Mesendoderm (in vitro differentiated cells): ENCODE data around the gene BICD1.

Experiments used
- DNase-seq: peaks from one replicate; pipeline ENCODE4 v3.0.0; 2013
- H2AK5ac ChIP-seq: 2 replicates; pipeline ENCODE4 v1.6.1; 2013; ENCODE audit warnings: low read length, inconsistent platforms
- H2BK120ac ChIP-seq: 2 replicates; pipeline ENCODE4 v1.6.1; 2013; ENCODE audit warnings: low read depth, mild to moderate bottlenecking, low read length, moderate library complexity, mixed read lengths
- H2BK15ac ChIP-seq: replicated peaks from 2 replicates; pipeline ENCODE4 v1.6.1; 2013; ENCODE audit warnings: low read depth, mild to moderate bottlenecking, moderate library complexity
- H2BK5ac ChIP-seq: 2 replicates; pipeline ENCODE4 v1.6.1; 2013; ENCODE audit warnings: low read length, inconsistent platforms
- H3K18ac ChIP-seq: 2 replicates; pipeline ENCODE4 v1.6.1; 2013; ENCODE audit warnings: mild to moderate bottlenecking, low read length, mixed read lengths
- H3K23ac ChIP-seq: one replicate; pipeline ENCODE4 v1.6.1; 2013; ENCODE audit warnings: low read length
- H3K27ac ChIP-seq: 2 replicates; pipeline ENCODE4 v1.5.1; 2013; ENCODE audit warnings: low read depth, mild to moderate bottlenecking, inconsistent platforms, low read length, moderate library complexity
- H3K27me3 ChIP-seq: 2 replicates; pipeline ENCODE4 v1.6.1; 2013; ENCODE audit warnings: low read length, control low read depth, mild to moderate bottlenecking, inconsistent platforms; ENCODE audit not compliant: insufficient read depth, poor library complexity
- H3K36me3 ChIP-seq: 2 replicates; pipeline ENCODE4 v1.6.1; 2013; ENCODE audit warnings: low read length, inconsistent platforms; ENCODE audit not compliant: control insufficient read depth, insufficient read depth
- H3K4ac ChIP-seq: one replicate; pipeline ENCODE4 v1.6.1; 2013; ENCODE audit warnings: low read depth, mild to moderate bottlenecking, low read length, moderate library complexity
- H3K4me1 ChIP-seq: 2 replicates; pipeline ENCODE4 v1.6.1; 2013; ENCODE audit warnings: low read depth, low read length, inconsistent platforms; ENCODE audit not compliant: control insufficient read depth
- H3K4me2 ChIP-seq: 2 replicates; pipeline ENCODE4 v1.6.1; 2013; ENCODE audit warnings: low read length
- H3K4me3 ChIP-seq: 2 replicates; pipeline ENCODE4 v1.5.1; 2013; ENCODE audit warnings: mild to moderate bottlenecking, low read length
- H3K56ac ChIP-seq: one replicate; pipeline ENCODE4 v1.6.1; 2013; ENCODE audit warnings: low read length
- H3K79me1 ChIP-seq: 2 replicates; pipeline ENCODE4 v1.6.1; 2013; ENCODE audit warnings: low read length, inconsistent platforms
- H3K79me2 ChIP-seq: 2 replicates; pipeline ENCODE4 v1.6.1; 2013; ENCODE audit warnings: mild to moderate bottlenecking, low read length; ENCODE audit not compliant: control insufficient read depth, insufficient read depth
- H3K9ac ChIP-seq: 2 replicates; pipeline ENCODE4 v1.6.1; 2013; ENCODE audit warnings: low read length, inconsistent platforms
- H4K5ac ChIP-seq: one replicate; pipeline ENCODE4 v1.6.1; 2013; ENCODE audit warnings: low read length
- H4K8ac ChIP-seq: one replicate; pipeline ENCODE4 v1.6.1; 2013; ENCODE audit warnings: low read depth, mild to moderate bottlenecking, control low read depth, low read length, moderate library complexity
- WGBS: extraction: QIAGEN DNeasy Blood & Tissue Kit; methylation state at CpG from one replicate; pipeline ENCODE4 v1.1.7; 2013; ENCODE audit warnings: low lambda C conversion rate, missing lambda C conversion rate; ENCODE audit not compliant: insufficient coverage; ENCODE audit errors: extremely low coverage; 5-methylcytosine and 5-hydroxymethylcytosine counted together

BICD1 gene

GRCh38 chr12:32312049-32312670, 205.5 kb downstream of the BICD1 start:
- no peak overlapping the region for H2BK15ac ChIP-seq
- H3K4ac ChIP-seq: no peak overlapping the region
- H3K23ac ChIP-seq: no peak overlapping the region
- H3K18ac ChIP-seq: no peak overlapping the region
- H4K8ac ChIP-seq: no peak overlapping the region
- no CpG with 5 or more reads among the region's 2 CpGs for WGBS
- H3K4me2 ChIP-seq: no peak overlapping the region
- H3K4me1 ChIP-seq: peaks cover 3% of the 10 kb centered on the region
- peak; percentile 85 for DNase-seq
- H3K27ac ChIP-seq: no peak overlapping the region
- H3K79me2 ChIP-seq: no peaks in the 10 kb centered on the region
- no peak overlapping the region for H2BK120ac ChIP-seq
- no peaks in the 10 kb centered on the region for H3K36me3 ChIP-seq
- H2AK5ac ChIP-seq: no peak overlapping the region
- H2BK5ac ChIP-seq: no peak overlapping the region
- no peaks in the 10 kb centered on the region for H3K27me3 ChIP-seq
- no peak overlapping the region for H3K4me3 ChIP-seq
- H3K79me1 ChIP-seq: no peaks in the 10 kb centered on the region
- no peak overlapping the region for H4K5ac ChIP-seq
- H3K9ac ChIP-seq: no peak overlapping the region
- H3K56ac ChIP-seq: no peak overlapping the region

DNA sequence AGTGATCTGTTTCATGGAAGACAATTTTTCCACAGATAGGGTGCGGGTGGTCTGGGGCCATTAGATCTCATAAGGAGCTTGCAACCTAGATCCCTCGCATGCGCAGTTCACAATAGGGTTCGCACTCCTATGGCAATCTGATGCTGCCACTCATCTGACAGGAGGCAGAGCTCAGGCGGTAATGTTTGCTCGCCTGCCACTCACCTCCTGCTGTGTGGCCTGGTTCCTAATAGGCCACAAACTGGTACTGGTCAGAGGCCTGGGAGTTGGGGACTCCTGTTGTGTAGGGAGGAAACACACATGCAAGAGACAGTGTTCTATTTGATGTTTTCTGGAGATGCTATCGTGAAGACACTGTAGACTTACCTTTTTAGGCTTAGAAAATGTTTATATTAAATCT, 215.7 kb downstream of the BICD1 start:
- Histone ChIP-seq H3K23ac (no peak overlapping the region), H2BK5ac (no peak overlapping the region), H3K36me3 (peaks cover under 1% of the 10 kb centered on the region), H2BK15ac (no peak overlapping the region), H2BK120ac (no peak overlapping the region), H4K8ac (no peak overlapping the region), H3K27me3 (no peaks in the 10 kb centered on the region), H3K4me2 (no peak overlapping the region), H3K79me2 (no peaks in the 10 kb centered on the region), H3K4me1 (no peaks in the 10 kb centered on the region), H3K9ac (no peak overlapping the region), H3K27ac (no peak overlapping the region), H2AK5ac (no peak overlapping the region), H3K4me3 (no peak overlapping the region), H3K56ac (no peak overlapping the region), H3K79me1 (no peaks in the 10 kb centered on the region), H3K4ac (no peak overlapping the region), H4K5ac (no peak overlapping the region), H3K18ac (no peak overlapping the region)
- no peak for DNase-seq
- no CpG with 5 or more reads among the region's 7 CpGs for WGBS

DNA sequence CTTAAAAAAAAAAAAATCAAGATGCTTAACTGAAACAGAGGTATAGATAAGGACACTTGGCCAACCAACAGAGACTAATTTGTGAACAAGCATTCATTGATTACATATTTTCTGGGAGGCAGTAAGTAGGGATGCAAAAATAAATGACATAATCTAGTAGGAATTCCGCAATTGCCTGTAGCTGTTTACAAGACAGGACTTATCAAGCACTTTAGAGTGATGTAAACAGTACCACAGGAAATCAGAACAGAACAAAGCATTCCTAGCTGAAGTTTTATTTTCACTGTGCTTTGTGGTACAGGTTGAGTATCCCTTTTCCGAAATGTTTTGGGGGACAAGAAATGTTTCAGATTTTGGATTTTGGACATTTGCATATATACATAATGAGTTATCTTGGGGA, 224.5 kb downstream of the BICD1 start:
- H2BK5ac ChIP-seq: no peak overlapping the region
- no peak overlapping the region for H3K56ac ChIP-seq
- H2BK15ac ChIP-seq: no peak overlapping the region
- H3K4me3 ChIP-seq: no peak overlapping the region
- no peak overlapping the region for H2BK120ac ChIP-seq
- H3K18ac ChIP-seq: no peak overlapping the region
- peaks cover 2% of the 10 kb centered on the region for H3K36me3 ChIP-seq
- WGBS: no CpG with 5 or more reads among the region's 2 CpGs
- H3K23ac ChIP-seq: no peak overlapping the region
- no peaks in the 10 kb centered on the region for H3K79me2 ChIP-seq
- H3K4me1 ChIP-seq: no peaks in the 10 kb centered on the region
- no peak overlapping the region for H3K4me2 ChIP-seq
- no peak overlapping the region for H3K27ac ChIP-seq
- H3K27me3 ChIP-seq: no peaks in the 10 kb centered on the region
- no peak overlapping the region for H4K5ac ChIP-seq
- H3K9ac ChIP-seq: no peak overlapping the region
- no peak overlapping the region for H4K8ac ChIP-seq
- H3K4ac ChIP-seq: no peak overlapping the region
- no peak overlapping the region for H2AK5ac ChIP-seq
- H3K79me1 ChIP-seq: no peaks in the 10 kb centered on the region
- peak; percentile 90 for DNase-seq

DNA sequence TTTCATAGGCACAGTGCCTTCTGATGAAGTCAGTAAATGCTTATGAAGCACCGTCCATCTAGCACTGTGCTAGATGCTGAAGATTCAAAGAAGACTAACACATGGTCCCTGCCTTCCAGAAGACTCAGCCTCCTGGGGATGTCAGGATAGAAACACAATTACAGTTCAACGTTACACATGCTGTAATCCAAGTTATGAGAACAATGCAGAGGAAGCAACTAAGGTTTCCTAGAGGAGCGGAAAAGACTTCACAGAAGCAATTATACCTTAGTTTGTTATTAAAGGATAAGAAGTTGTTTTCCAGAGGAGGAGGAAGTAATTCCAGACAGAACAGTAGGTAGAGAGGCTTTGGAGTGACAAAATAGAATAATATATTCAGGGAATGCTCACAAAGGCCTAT, 225.8 kb downstream of the BICD1 start:
- Histone ChIP-seq H2BK5ac (no peak overlapping the region), H2AK5ac (no peak overlapping the region), H4K8ac (no peak overlapping the region), H3K4me1 (no peaks in the 10 kb centered on the region), H3K56ac (no peak overlapping the region), H2BK120ac (no peak overlapping the region), H3K4me3 (no peak overlapping the region), H3K9ac (no peak overlapping the region), H3K18ac (no peak overlapping the region), H3K27ac (no peak overlapping the region), H3K23ac (no peak overlapping the region), H2BK15ac (no peak overlapping the region), H3K79me2 (no peaks in the 10 kb centered on the region), H3K4ac (no peak overlapping the region), H3K79me1 (no peaks in the 10 kb centered on the region), H4K5ac (no peak overlapping the region), H3K27me3 (no peaks in the 10 kb centered on the region), H3K4me2 (no peak overlapping the region), H3K36me3 (peaks cover under 1% of the 10 kb centered on the region)
- DNase-seq: no peak
- no CpG with 5 or more reads among the region's 3 CpGs for whole genome bisulfite sequencing

- H3K27me3 ChIP-seq: no peaks in the 10 kb centered on the region
- no peak overlapping the region for H3K27ac ChIP-seq
- H4K8ac ChIP-seq: no peak overlapping the region
- H3K4me3 ChIP-seq: no peak overlapping the region
- no peak overlapping the region for H3K18ac ChIP-seq
- no peak overlapping the region for H3K56ac ChIP-seq
- H4K5ac ChIP-seq: no peak overlapping the region
- H2BK5ac ChIP-seq: no peak overlapping the region
- H3K4me1 ChIP-seq: peaks cover 5% of the 10 kb centered on the region
- no peak overlapping the region for H2BK15ac ChIP-seq
- H3K4ac ChIP-seq: no peak overlapping the region
- no peak overlapping the region for H3K9ac ChIP-seq
- no peaks in the 10 kb centered on the region for H3K36me3 ChIP-seq
- no peak for DNase-seq
- H2AK5ac ChIP-seq: no peak overlapping the region
- H3K4me2 ChIP-seq: no peak overlapping the region
- 100% methylated on average over 1 of the region's 4 CpGs for WGBS
- no peak overlapping the region for H3K23ac ChIP-seq
- no peaks in the 10 kb centered on the region for H3K79me2 ChIP-seq
- H2BK120ac ChIP-seq: no peak overlapping the region
- no peaks in the 10 kb centered on the region for H3K79me1 ChIP-seq
Measured at GRCh38 chr12:32334371-32334777, 227.7 kb downstream of the BICD1 start.

GRCh38 chr12:32336261-32336660, 229.6 kb downstream of the BICD1 start:
- no peak overlapping the region for H4K8ac ChIP-seq
- H2AK5ac ChIP-seq: no peak overlapping the region
- no CpG with 5 or more reads among the region's 4 CpGs for WGBS
- no peak overlapping the region for H3K18ac ChIP-seq
- no peaks in the 10 kb centered on the region for H3K79me2 ChIP-seq
- no peaks in the 10 kb centered on the region for H3K79me1 ChIP-seq
- no peak overlapping the region for H2BK15ac ChIP-seq
- peaks cover 5% of the 10 kb centered on the region for H3K4me1 ChIP-seq
- no peaks in the 10 kb centered on the region for H3K27me3 ChIP-seq
- no peak overlapping the region for H3K23ac ChIP-seq
- no peak overlapping the region for H3K27ac ChIP-seq
- no peak overlapping the region for H4K5ac ChIP-seq
- no peak overlapping the region for H3K4me3 ChIP-seq
- no peak overlapping the region for H3K4ac ChIP-seq
- no peak overlapping the region for H3K9ac ChIP-seq
- H3K4me2 ChIP-seq: no peak overlapping the region
- no peak for DNase-seq
- no peak overlapping the region for H2BK5ac ChIP-seq
- no peak overlapping the region for H3K56ac ChIP-seq
- H3K36me3 ChIP-seq: no peaks in the 10 kb centered on the region
- no peak overlapping the region for H2BK120ac ChIP-seq
